Measurements from ENCODE around the gene DNAH9. TPM values are rescaled to one million over a fixed set of nuclear protein-coding genes. Genes with fewer than 3 reads are reported as not detected.
"Not testable (repeated sequence)": the region's sequence is repeated elsewhere in the genome, so short reads cannot be mapped to it uniquely, and the experiment has no call there.

The DNAH9 gene
- total RNA-seq, 1 experiment from 2014 or later, result not detected

- Mint-ChIP-seq H3K4me3 (ENCODE audit: unreplicated experiment) (no peak overlapping the region), H3K36me3 (ENCODE audit: insufficient read depth, unreplicated experiment) (no peaks in the 10 kb centered on the region), H3K4me1 (ENCODE audit: low read depth, unreplicated experiment) (no peaks in the 10 kb centered on the region), H3K27ac (ENCODE audit: unreplicated experiment) (no peak overlapping the region), H3K27me3 (ENCODE audit: insufficient read depth, unreplicated experiment) (no peaks in the 10 kb centered on the region), H3K9me3 (ENCODE audit: unreplicated experiment) (no peaks in the 10 kb centered on the region)
- Histone ChIP-seq H3K4me3 (ENCODE audit: low read depth, low read length) (no peak overlapping the region), H3K27me3 (replicated peaks; ENCODE audit: control insufficient read depth, insufficient read depth, low read length) (no peaks in the 10 kb centered on the region), H3K4me1 (no peaks in the 10 kb centered on the region), H3K36me3 (ENCODE audit: control insufficient read depth, insufficient read depth, low read length) (no peaks in the 10 kb centered on the region), H3K9me3 (no peaks in the 10 kb centered on the region)
- no peak for TF ChIP-seq CTCF (IDR thresholded peaks at IDR 0.05; ENCODE audit: insufficient read depth in 1 of 2, low read depth in 1 of 2, low read length in 1 of 2, severe bottlenecking in 1 of 2, unreplicated experiment in 1 of 2)
- no TSS peak for BruUV-seq (replicated peaks)
- intact Hi-C loops (cut with micrococcal nuclease; ENCODE audit: unreplicated experiment), result no loop called here
- ChIA-PET POLR2A (no interaction called here), CTCF (no interaction called here)
- no peak for DNase-seq
These were observed 356.7 kb downstream of the DNAH9 start for GRCh38 chr17:11954936-11955335.

GRCh38 chr17:11969565-11969964 lies 371.3 kb downstream of the DNAH9 start:
- no peaks in the 10 kb centered on the region for H3K36me3 Mint-ChIP-seq (ENCODE audit: insufficient read depth, unreplicated experiment)
- Histone ChIP-seq H3K9me3 (no peaks in the 10 kb centered on the region), H3K36me3 (ENCODE audit: control insufficient read depth, insufficient read depth, low read length) (no peaks in the 10 kb centered on the region), H3K4me1 (no peaks in the 10 kb centered on the region), H3K4me3 (ENCODE audit: low read depth, low read length) (no peak overlapping the region), H3K27me3 (replicated peaks; ENCODE audit: control insufficient read depth, insufficient read depth, low read length) (no peaks in the 10 kb centered on the region)
- POLR2A ChIA-PET, result no interaction called here
- BruUV-seq (replicated peaks), result no TSS peak
- no peaks in the 10 kb centered on the region for H3K27me3 Mint-ChIP-seq (ENCODE audit: insufficient read depth, unreplicated experiment)
- intact Hi-C loops (cut with micrococcal nuclease; ENCODE audit: unreplicated experiment), result no loop called here
- no peaks in the 10 kb centered on the region for H3K4me1 Mint-ChIP-seq (ENCODE audit: low read depth, unreplicated experiment)
- CTCF ChIA-PET, result no interaction called here
- no peak overlapping the region for H3K4me3 Mint-ChIP-seq (ENCODE audit: unreplicated experiment)
- peaks cover 25% of the 10 kb centered on the region for H3K9me3 Mint-ChIP-seq (ENCODE audit: unreplicated experiment)
- no peak for DNase-seq
- H3K27ac Mint-ChIP-seq (ENCODE audit: unreplicated experiment), result no peak overlapping the region
- no peak for TF ChIP-seq CTCF (IDR thresholded peaks at IDR 0.05; ENCODE audit: insufficient read depth in 1 of 2, low read depth in 1 of 2, low read length in 1 of 2, severe bottlenecking in 1 of 2, unreplicated experiment in 1 of 2)

- not testable (repeated sequence) for H3K9me3 Mint-ChIP-seq (ENCODE audit: unreplicated experiment); BruUV-seq (replicated peaks)
These were observed 374.5 kb downstream of the DNAH9 start for GRCh38 chr17:11972741-11973140.

GRCh38 chr17:11979795-11980194 lies 381.5 kb downstream of the DNAH9 start:
- POLR2A ChIA-PET, result no interaction called here
- no TSS peak for BruUV-seq (replicated peaks)
- no peak for TF ChIP-seq CTCF (IDR thresholded peaks at IDR 0.05; ENCODE audit: insufficient read depth in 1 of 2, low read depth in 1 of 2, low read length in 1 of 2, severe bottlenecking in 1 of 2, unreplicated experiment in 1 of 2)

More at GRCh38 chr17:11972741-11973140, 374.5 kb downstream of the DNAH9 start:
- POLR2A ChIA-PET; H3K36me3 ChIP-seq (ENCODE audit: control insufficient read depth, insufficient read depth, low read length); H3K4me3 Mint-ChIP-seq (ENCODE audit: unreplicated experiment); H3K4me1 ChIP-seq; H3K27me3 ChIP-seq (replicated peaks; ENCODE audit: control insufficient read depth, insufficient read depth, low read length); CTCF ChIA-PET; H3K9me3 ChIP-seq; intact Hi-C loops (cut with micrococcal nuclease; ENCODE audit: unreplicated experiment); H3K27ac Mint-ChIP-seq (ENCODE audit: unreplicated experiment); DNase-seq; H3K36me3 Mint-ChIP-seq (ENCODE audit: insufficient read depth, unreplicated experiment); H3K4me1 Mint-ChIP-seq (ENCODE audit: low read depth, unreplicated experiment); H3K4me3 ChIP-seq (ENCODE audit: low read depth, low read length); H3K27me3 Mint-ChIP-seq (ENCODE audit: insufficient read depth, unreplicated experiment): not testable (repeated sequence)

More at GRCh38 chr17:11979795-11980194, 381.5 kb downstream of the DNAH9 start:
- Mint-ChIP-seq H3K4me3 (ENCODE audit: unreplicated experiment) (no peak overlapping the region), H3K36me3 (ENCODE audit: insufficient read depth, unreplicated experiment) (no peaks in the 10 kb centered on the region), H3K27me3 (ENCODE audit: insufficient read depth, unreplicated experiment) (no peaks in the 10 kb centered on the region), H3K4me1 (ENCODE audit: low read depth, unreplicated experiment) (no peaks in the 10 kb centered on the region), H3K9me3 (ENCODE audit: unreplicated experiment) (no peaks in the 10 kb centered on the region), H3K27ac (ENCODE audit: unreplicated experiment) (no peak overlapping the region)
- CTCF ChIA-PET, result no interaction called here
- DNase-seq, result no peak
- no peaks in the 10 kb centered on the region; the same call in 1 of the 2 replicates for H3K36me3 ChIP-seq (ENCODE audit: control insufficient read depth, insufficient read depth, low read length)
- H3K27me3 ChIP-seq (replicated peaks; ENCODE audit: control insufficient read depth, insufficient read depth, low read length), result no peaks in the 10 kb centered on the region
- no peaks in the 10 kb centered on the region for H3K4me1 ChIP-seq
- intact Hi-C loops (cut with micrococcal nuclease; ENCODE audit: unreplicated experiment), result no loop called here
- no peaks in the 10 kb centered on the region for H3K9me3 ChIP-seq
- H3K4me3 ChIP-seq (ENCODE audit: low read depth, low read length), result no peak overlapping the region
